Mesenchymal stem cell (in vitro differentiated cells and primary cell): Measurements from ENCODE around the gene ZNF18.

Experiments used
- DNase-seq: peaks from one replicate; pipeline ENCODE4 v3.0.0-alpha.2; 2013
- H2AFZ ChIP-seq: one replicate; pipeline ENCODE4 v1.6.1; 2013; ENCODE audit warnings: low read depth, mild to moderate bottlenecking, control low read depth, inconsistent platforms, low read length, moderate library complexity
- H2AK5ac ChIP-seq: 2 replicates; pipeline ENCODE4 v1.6.1; 2013; ENCODE audit warnings: low read length, moderate library complexity, mild to moderate bottlenecking, inconsistent platforms; ENCODE audit not compliant: severe bottlenecking
- H2BK120ac ChIP-seq: one replicate; pipeline ENCODE4 v1.6.1; 2013; ENCODE audit warnings: low read depth, mild to moderate bottlenecking, inconsistent platforms, low read length, moderate library complexity
- H2BK12ac ChIP-seq, 2 experiments: one replicate each; pipeline ENCODE4 v1.6.1; 2013; ENCODE audit warnings: inconsistent platforms in 2 of 2, low read length in 2 of 2, mild to moderate bottlenecking in 2 of 2, moderate library complexity in 2 of 2, control low read depth in 1 of 2
- H2BK15ac ChIP-seq: one replicate; pipeline ENCODE4 v1.6.1; 2013; ENCODE audit warnings: mild to moderate bottlenecking, low read depth, inconsistent platforms; ENCODE audit not compliant: poor library complexity, severe bottlenecking
- H2BK5ac ChIP-seq: 2 replicates; pipeline ENCODE4 v1.6.1; 2013; ENCODE audit warnings: low read depth, mild to moderate bottlenecking, low read length, control low read depth, inconsistent platforms; ENCODE audit not compliant: poor library complexity, severe bottlenecking
- H3K14ac ChIP-seq, 2 experiments: one replicate each; pipeline ENCODE4 v1.6.1; 2013; ENCODE audit warnings: inconsistent platforms in 2 of 2, low read length in 2 of 2, control low read depth in 1 of 2, mild to moderate bottlenecking in 1 of 2, moderate library complexity in 1 of 2
- H3K18ac ChIP-seq, 2 experiments: one replicate each; pipeline ENCODE4 v1.6.1; 2013; ENCODE audit warnings: inconsistent platforms in 2 of 2, low read length in 2 of 2, control low read depth in 1 of 2, low read depth in 1 of 2, mild to moderate bottlenecking in 1 of 2
- H3K23ac ChIP-seq, 2 experiments: one replicate each; pipeline ENCODE4 v1.6.1; 2013; ENCODE audit warnings: inconsistent platforms in 2 of 2, low read length in 2 of 2, mild to moderate bottlenecking in 2 of 2, moderate library complexity in 2 of 2, control low read depth in 1 of 2
- H3K27ac ChIP-seq: 2 replicates; pipeline ENCODE4 v1.5.1; 2013; ENCODE audit warnings: mild to moderate bottlenecking, moderate library complexity, low read length, control low read depth, inconsistent platforms; ENCODE audit not compliant: poor library complexity, severe bottlenecking
- H3K27me3 ChIP-seq, 2 experiments: 2 replicates each; pipeline versions ENCODE4 v1.6.1 to v1.7.0; 2013; ENCODE audit warnings: low read length in 2 of 2, mild to moderate bottlenecking in 2 of 2, moderate library complexity in 2 of 2, control low read depth in 1 of 2, inconsistent platforms in 1 of 2; ENCODE audit not compliant: control insufficient read depth in 1 of 2, insufficient read depth in 1 of 2
- H3K36me3 ChIP-seq, 2 experiments: 2 replicates each; pipeline versions ENCODE4 v1.6.1 to v1.7.0; 2013; ENCODE audit warnings: low read length in 2 of 2, control low read depth in 1 of 2, inconsistent platforms in 1 of 2, low read depth in 1 of 2, mild to moderate bottlenecking in 1 of 2; ENCODE audit not compliant: insufficient read depth in 2 of 2, control insufficient read depth in 1 of 2
- H3K4ac ChIP-seq, 2 experiments: one replicate each; pipeline ENCODE4 v1.6.1; 2013; ENCODE audit warnings: inconsistent platforms in 2 of 2, low read length in 2 of 2, mild to moderate bottlenecking in 2 of 2, moderate library complexity in 2 of 2, control low read depth in 1 of 2, low read depth in 1 of 2
- H3K4me1 ChIP-seq: 2 replicates; pipeline ENCODE4 v1.6.1; 2013; ENCODE audit warnings: low read depth, low read length, control low read depth; ENCODE audit not compliant: control insufficient read depth, insufficient read depth
- H3K4me2 ChIP-seq: 2 replicates; pipeline ENCODE4 v1.6.1; 2013; ENCODE audit warnings: low read length, mild to moderate bottlenecking, inconsistent platforms; ENCODE audit not compliant: poor library complexity, severe bottlenecking
- H3K4me3 ChIP-seq, 2 experiments: 2 replicates each; pipeline versions ENCODE4 v1.5.1 to v1.7.0; 2013; ENCODE audit warnings: low read length in 2 of 2, mild to moderate bottlenecking in 2 of 2, control low read depth in 1 of 2, low read depth in 1 of 2; ENCODE audit not compliant: insufficient read depth in 1 of 2
- H3K79me1 ChIP-seq: replicated peaks from 2 replicates; pipeline ENCODE4 v1.6.1; 2013; ENCODE audit warnings: mild to moderate bottlenecking, control low read depth, low read length, inconsistent platforms; ENCODE audit not compliant: poor library complexity, severe bottlenecking
- H3K9ac ChIP-seq: 2 replicates; pipeline ENCODE4 v1.7.0; 2013; ENCODE audit warnings: mild to moderate bottlenecking, low read length, moderate library complexity
- H3K9me3 ChIP-seq: 2 replicates; pipeline ENCODE4 v1.7.0; 2013; ENCODE audit warnings: mild to moderate bottlenecking, low read length; ENCODE audit not compliant: control insufficient read depth
- H4K8ac ChIP-seq: one replicate; pipeline ENCODE4 v1.6.1; 2013; ENCODE audit warnings: inconsistent platforms, mild to moderate bottlenecking, low read length, moderate library complexity
- H4K91ac ChIP-seq: one replicate; pipeline ENCODE4 v1.6.1; 2013; ENCODE audit warnings: mild to moderate bottlenecking, low read length, inconsistent platforms
- WGBS: methylation state at CpG from one replicate; pipeline ENCODE4 v1.1.7; 2013; ENCODE audit warnings: mixed read lengths; 5-methylcytosine and 5-hydroxymethylcytosine counted together

ZNF18 gene

DNA sequence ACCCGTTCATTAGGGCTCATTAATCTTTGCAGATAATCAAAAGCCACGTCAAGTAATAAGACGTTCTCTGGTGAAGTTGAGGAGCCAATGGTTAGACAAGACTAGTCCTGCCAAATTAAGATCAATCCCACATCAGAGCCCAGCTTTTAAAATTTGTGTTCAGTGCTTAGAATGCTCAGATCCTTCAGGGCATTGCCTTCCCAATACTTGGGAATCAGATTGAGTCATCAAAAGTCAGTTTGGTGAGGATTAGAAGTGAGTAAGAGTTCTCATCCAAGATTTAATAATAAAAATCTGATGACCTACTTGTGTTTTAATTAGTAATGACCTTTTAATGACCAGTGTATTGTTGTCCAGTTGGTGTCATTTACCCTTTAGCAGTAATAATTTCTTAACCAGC is 43.2 kb upstream of the ZNF18 start:
- H2BK120ac ChIP-seq, result no peak overlapping the region

DNA sequence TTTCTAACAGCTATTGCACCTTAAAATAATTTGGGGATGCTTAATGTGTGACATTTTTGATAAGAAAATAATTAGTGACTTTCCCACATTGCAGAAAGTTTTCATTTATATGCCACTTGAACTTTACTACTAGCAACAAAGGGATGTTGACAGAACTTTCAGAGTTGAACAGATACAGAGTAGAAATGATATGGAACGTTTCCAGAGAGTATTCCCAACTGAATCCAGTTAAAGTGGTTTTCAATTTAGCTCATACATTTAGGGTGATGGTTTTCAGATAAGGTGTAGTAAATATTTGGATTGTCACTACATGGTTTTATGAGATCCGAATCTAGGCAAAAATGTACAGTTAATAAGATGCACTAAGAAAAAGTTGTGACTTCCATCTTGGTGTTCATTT is 40.7 kb upstream of the ZNF18 start:
- no peak for DNase-seq
- WGBS, result 76% methylated on average over 2 of the region's 2 CpGs
- H3K36me3 ChIP-seq, result peaks cover 0 to 7% of the 10 kb centered on the region in 2 experiments
- H3K14ac ChIP-seq, result no peak overlapping the region
- no peak overlapping the region for H2BK12ac ChIP-seq
- H3K23ac ChIP-seq, result no peak overlapping the region
- no peak overlapping the region for H3K4ac ChIP-seq
- peaks cover 8% of the 10 kb centered on the region for H3K79me1 ChIP-seq
- no peak overlapping the region for H3K27ac ChIP-seq
- no peak overlapping the region for H2BK120ac ChIP-seq
- no peak overlapping the region for H2BK5ac ChIP-seq
- H3K9me3 ChIP-seq, result no peaks in the 10 kb centered on the region
- no peaks in the 10 kb centered on the region for H3K27me3 ChIP-seq
- no peak overlapping the region for H3K9ac ChIP-seq
- no peak overlapping the region for H2AK5ac ChIP-seq
- no peak overlapping the region for H3K4me3 ChIP-seq
- H3K4me1 ChIP-seq, result no peaks in the 10 kb centered on the region
- no peak overlapping the region for H3K18ac ChIP-seq
- no peak overlapping the region for H3K4me2 ChIP-seq
- H2AFZ ChIP-seq, result no peak overlapping the region
- no peak overlapping the region for H2BK15ac ChIP-seq
- H4K91ac ChIP-seq, result no peak overlapping the region
- H4K8ac ChIP-seq, result no peak overlapping the region

More for the DNA sequence above, 43.2 kb upstream of the ZNF18 start:
- Histone ChIP-seq H3K4ac (no peak overlapping the region), H2BK5ac (no peak overlapping the region), H3K27me3 (no peaks in the 10 kb centered on the region), H3K9ac (no peak overlapping the region), H3K23ac (no peak overlapping the region), H3K4me3 (no peak overlapping the region), H2BK12ac (no peak overlapping the region), H4K91ac (no peak overlapping the region), H3K18ac (no peak overlapping the region), H3K4me2 (no peak overlapping the region), H4K8ac (no peak overlapping the region), H3K27ac (no peak overlapping the region), H2BK15ac (no peak overlapping the region), H3K36me3 (no peaks in the 10 kb centered on the region), H2AFZ (no peak overlapping the region), H2AK5ac (no peak overlapping the region), H3K14ac (no peak overlapping the region), H3K79me1 (peaks cover 11% of the 10 kb centered on the region), H3K4me1 (no peaks in the 10 kb centered on the region), H3K9me3 (no peaks in the 10 kb centered on the region)
- DNase-seq, result no peak
- 93% methylated on average over 3 of the region's 3 CpGs for WGBS

GRCh38 chr17:12035673-12036072 is 38.4 kb upstream of the ZNF18 start:
- Histone ChIP-seq H3K9ac (no peak overlapping the region), H2BK5ac (no peak overlapping the region), H3K4me3 (no peak overlapping the region), H3K18ac (no peak overlapping the region), H3K36me3 (peaks cover 0 to 7% of the 10 kb centered on the region in 2 experiments), H3K9me3 (no peaks in the 10 kb centered on the region), H3K4me1 (no peaks in the 10 kb centered on the region), H4K8ac (no peak overlapping the region), H3K4ac (no peak overlapping the region), H3K23ac (no peak overlapping the region), H2BK15ac (no peak overlapping the region), H2BK120ac (no peak overlapping the region), H2AFZ (no peak overlapping the region), H3K14ac (no peak overlapping the region), H2AK5ac (no peak overlapping the region), H3K27ac (no peak overlapping the region), H3K79me1 (peaks cover 12% of the 10 kb centered on the region), H3K4me2 (no peak overlapping the region), H2BK12ac (no peak overlapping the region), H4K91ac (no peak overlapping the region), H3K27me3 (no peaks in the 10 kb centered on the region)
- WGBS, result no CpG with 5 or more reads among the region's 1 CpG
- DNase-seq, result no peak

- Histone ChIP-seq H3K18ac (no peak overlapping the region), H3K4me2 (no peak overlapping the region), H3K4ac (no peak overlapping the region), H3K27ac (no peak overlapping the region), H3K4me1 (no peaks in the 10 kb centered on the region), H2BK15ac (no peak overlapping the region), H2BK5ac (no peak overlapping the region), H2BK12ac (no peak overlapping the region), H2AFZ (no peak overlapping the region), H3K4me3 (no peak overlapping the region), H4K91ac (no peak overlapping the region), H2BK120ac (no peak overlapping the region), H4K8ac (no peak overlapping the region), H3K79me1 (peaks cover 14% of the 10 kb centered on the region), H3K9ac (no peak overlapping the region), H3K23ac (no peak overlapping the region), H3K14ac (no peak overlapping the region), H3K9me3 (no peaks in the 10 kb centered on the region), H3K27me3 (no peaks in the 10 kb centered on the region), H3K36me3 (peaks cover 0 to 7% of the 10 kb centered on the region in 2 experiments), H2AK5ac (no peak overlapping the region)
- no peak for DNase-seq
- 100% methylated on average over 3 of the region's 4 CpGs for WGBS
Measured at GRCh38 chr17:12034538-12034937, 37.3 kb upstream of the ZNF18 start.
